BE2C (cell line): ENCODE measurements around the gene YIF1A.

Experiments used
- DNase-seq: peaks from one replicate; pipeline ENCODE4 v3.0.0-alpha.2; 2020
- H3K27me3 ChIP-seq: fragments of 250-450 bp; sonication (Bioruptor Pico); 2 replicates; pipeline ENCODE4 v1.5.1; 2020; ENCODE audit warnings: mild to moderate bottlenecking
- H3K36me3 ChIP-seq: fragments of 250-450 bp; sonication (Bioruptor Pico); 2 replicates; pipeline ENCODE4 v1.5.1; 2020; ENCODE audit warnings: mild to moderate bottlenecking
- H3K4me1 ChIP-seq: fragments of 250-450 bp; sonication (Bioruptor Pico); 2 replicates; pipeline ENCODE4 v1.5.1; 2020
- H3K4me3 ChIP-seq: 2 replicates; pipeline ENCODE4 v1.5.1; 2011; ENCODE audit warnings: low read depth, low read length
- H3K9me3 ChIP-seq: fragments of 250-450 bp; sonication (Bioruptor Pico); 2 replicates; pipeline ENCODE4 v1.5.1; 2020
- CTCF ChIP-seq: IDR thresholded peaks from 2 replicates; pipeline ENCODE4 v1.5.1; 2012; ENCODE audit warnings: mild to moderate bottlenecking, low read depth, low read length

YIF1A gene

DNA sequence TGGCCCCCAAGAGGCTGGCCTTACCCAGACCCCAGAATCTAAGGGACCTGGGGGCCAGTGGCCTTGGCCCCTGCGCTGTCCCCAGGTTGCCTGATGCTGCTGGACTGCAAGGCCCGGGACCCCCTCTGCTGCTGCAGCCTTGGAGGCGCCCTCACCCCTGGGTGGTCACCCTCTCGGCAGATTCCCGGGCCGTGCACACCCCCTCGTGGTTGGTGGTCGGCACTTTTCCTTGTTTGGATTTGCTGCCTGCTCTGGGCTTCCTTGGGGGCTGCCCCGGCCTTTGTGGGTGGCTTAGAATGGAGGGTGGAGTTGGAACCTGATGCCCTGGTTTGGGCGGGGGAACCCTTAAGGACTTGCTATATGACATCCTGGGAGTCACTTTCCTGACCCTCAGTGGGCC lies 42.0 kb upstream of the YIF1A start:
- TF ChIP-seq CTCF: peak; percentile 23; the same call in 1 of the 2 replicates
- no peaks in the 10 kb centered on the region for H3K27me3 ChIP-seq
- no peak overlapping the region for H3K4me3 ChIP-seq
- DNase-seq: no peak
- H3K36me3 ChIP-seq: no peaks in the 10 kb centered on the region
- H3K9me3 ChIP-seq: no peaks in the 10 kb centered on the region
- H3K4me1 ChIP-seq: peaks cover 29% of the 10 kb centered on the region

DNA sequence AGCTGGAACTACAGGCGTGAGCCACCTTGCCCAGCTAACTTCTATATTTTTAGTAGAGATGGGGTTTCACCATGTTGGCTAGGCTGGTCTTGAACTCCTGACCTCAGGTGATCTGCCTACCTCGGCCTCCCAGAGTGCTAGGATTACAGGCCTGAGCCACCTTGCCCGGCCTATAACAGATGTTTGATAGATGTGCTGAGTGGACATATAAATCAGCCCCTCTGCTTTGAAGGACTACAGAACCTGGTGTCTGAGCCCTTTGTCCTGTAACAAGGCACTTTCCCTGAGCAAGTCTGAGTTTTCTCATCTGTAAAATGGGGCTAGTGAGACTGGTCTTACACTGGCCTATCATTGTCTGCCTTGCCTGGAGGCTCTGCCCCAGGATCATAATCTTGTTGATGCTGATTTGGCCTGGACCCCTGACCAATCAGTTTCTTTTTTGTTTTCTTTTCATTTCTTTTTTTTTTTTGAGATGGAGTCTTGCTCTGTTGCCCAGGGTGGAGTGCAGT lies 40.3 kb upstream of the YIF1A start:
- peaks cover 22% of the 10 kb centered on the region for H3K4me1 ChIP-seq
- no peak for DNase-seq
- no peak overlapping the region for H3K4me3 ChIP-seq
- no peaks in the 10 kb centered on the region for H3K9me3 ChIP-seq
- H3K27me3 ChIP-seq: no peaks in the 10 kb centered on the region
- TF ChIP-seq CTCF: no peak
- no peaks in the 10 kb centered on the region for H3K36me3 ChIP-seq

DNA sequence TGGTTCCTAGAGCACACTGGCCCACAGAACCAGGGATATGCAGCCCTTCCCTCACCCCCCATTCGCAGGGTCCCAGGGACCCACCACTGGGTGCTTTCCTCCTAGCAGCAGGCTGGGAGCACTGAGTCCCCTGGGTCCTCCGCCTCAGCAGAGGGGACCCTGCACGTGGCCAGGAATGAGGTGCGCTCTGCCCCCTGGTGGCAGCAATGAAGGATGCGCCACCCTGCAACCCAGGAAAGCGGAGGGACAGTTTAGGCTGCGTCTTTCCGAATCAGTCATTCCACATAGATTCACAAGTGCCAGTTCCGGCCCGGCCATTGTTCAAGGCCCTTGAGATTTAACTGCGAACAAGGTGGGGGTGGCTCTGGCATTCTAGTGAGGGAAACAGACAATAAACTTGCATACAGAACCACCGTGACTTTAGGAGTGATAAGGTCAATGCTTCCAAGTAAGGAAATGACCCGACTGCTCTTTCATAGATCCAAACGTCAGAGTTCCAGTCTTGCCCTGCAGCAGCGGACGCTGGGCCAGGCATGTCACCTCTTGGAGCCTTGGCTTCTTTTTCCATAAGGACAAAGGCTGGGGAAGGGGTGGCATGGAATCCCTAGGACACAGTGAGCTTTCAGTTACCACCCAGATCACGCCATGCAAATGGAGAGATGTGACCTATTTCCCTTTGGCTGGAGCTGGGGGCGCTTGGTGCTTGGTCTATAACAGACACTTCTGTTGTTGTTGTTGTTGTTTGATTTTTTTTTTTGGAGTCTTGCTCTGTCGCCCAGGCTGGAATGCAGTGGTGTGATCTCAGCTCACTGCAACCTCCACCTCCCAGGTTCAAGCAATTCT lies 39.6 kb upstream of the YIF1A start:
- Histone ChIP-seq H3K27me3 (no peaks in the 10 kb centered on the region), H3K4me1 (peaks cover 22% of the 10 kb centered on the region), H3K9me3 (no peaks in the 10 kb centered on the region), H3K36me3 (no peaks in the 10 kb centered on the region), H3K4me3 (peak overlapping the region; percentile 32)
- peak; percentile 88 for TF ChIP-seq CTCF
- peak; percentile 90 for DNase-seq

GRCh38 chr11:66328031-66328301 lies 39.0 kb upstream of the YIF1A start:
- no peak for DNase-seq
- H3K4me1 ChIP-seq: peaks cover 22% of the 10 kb centered on the region
- no peaks in the 10 kb centered on the region for H3K36me3 ChIP-seq
- H3K27me3 ChIP-seq: no peaks in the 10 kb centered on the region
- no peaks in the 10 kb centered on the region for H3K9me3 ChIP-seq
- no peak for TF ChIP-seq CTCF
- H3K4me3 ChIP-seq: no peak overlapping the region

DNA sequence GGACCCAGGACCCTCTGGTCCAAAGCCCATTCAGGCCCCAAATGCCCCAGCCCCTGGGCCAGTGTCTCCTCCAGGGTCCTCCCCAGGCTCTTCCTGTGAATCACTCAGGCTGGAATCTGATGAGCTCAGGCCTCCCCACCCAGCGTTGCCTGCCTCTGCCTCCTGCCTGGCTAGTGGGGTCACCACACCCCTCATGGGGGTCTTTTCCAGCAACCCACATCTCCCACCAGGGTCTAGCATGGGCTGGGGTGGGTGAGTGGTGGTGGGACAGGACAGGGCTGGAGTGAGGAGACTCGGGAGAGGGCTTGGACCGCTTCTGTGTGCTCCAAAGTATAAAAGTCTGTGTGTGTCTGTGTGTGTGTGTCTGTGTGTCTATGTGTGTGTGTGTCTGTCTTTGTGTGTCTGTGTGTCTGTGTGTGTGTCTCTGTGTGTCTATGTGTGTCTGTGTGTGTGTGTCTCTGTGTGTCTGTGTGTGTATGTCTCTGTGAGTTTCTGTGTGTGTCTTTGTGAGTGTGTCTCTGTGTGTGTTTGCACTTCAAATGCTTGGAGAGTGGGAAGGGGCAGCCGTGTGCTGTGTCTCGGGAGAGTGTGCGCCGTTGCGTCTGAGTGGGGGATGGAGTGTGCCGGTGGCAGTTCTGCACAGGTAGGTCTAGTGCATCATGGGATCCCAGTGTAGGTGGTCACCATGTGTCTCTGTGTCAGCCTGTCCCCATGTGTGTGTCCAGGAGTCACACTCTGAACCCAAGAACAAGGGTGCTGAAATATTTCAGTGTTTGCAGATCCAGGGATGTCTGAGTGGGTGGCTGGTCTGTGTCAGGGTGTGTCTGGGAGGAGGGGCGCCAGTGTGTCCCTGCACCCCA lies 38.5 kb upstream of the YIF1A start:
- no peaks in the 10 kb centered on the region for H3K36me3 ChIP-seq
- H3K4me3 ChIP-seq: no peak overlapping the region
- TF ChIP-seq CTCF: no peak
- no peak for DNase-seq
- H3K9me3 ChIP-seq: no peaks in the 10 kb centered on the region
- peaks cover 22% of the 10 kb centered on the region for H3K4me1 ChIP-seq
- no peaks in the 10 kb centered on the region for H3K27me3 ChIP-seq
